ENCODE results near the gene ACSF3.
A peak's percentile ranks its signal among the peaks of the same experiment; 100 is the strongest.

The ACSF3 gene

DNA sequence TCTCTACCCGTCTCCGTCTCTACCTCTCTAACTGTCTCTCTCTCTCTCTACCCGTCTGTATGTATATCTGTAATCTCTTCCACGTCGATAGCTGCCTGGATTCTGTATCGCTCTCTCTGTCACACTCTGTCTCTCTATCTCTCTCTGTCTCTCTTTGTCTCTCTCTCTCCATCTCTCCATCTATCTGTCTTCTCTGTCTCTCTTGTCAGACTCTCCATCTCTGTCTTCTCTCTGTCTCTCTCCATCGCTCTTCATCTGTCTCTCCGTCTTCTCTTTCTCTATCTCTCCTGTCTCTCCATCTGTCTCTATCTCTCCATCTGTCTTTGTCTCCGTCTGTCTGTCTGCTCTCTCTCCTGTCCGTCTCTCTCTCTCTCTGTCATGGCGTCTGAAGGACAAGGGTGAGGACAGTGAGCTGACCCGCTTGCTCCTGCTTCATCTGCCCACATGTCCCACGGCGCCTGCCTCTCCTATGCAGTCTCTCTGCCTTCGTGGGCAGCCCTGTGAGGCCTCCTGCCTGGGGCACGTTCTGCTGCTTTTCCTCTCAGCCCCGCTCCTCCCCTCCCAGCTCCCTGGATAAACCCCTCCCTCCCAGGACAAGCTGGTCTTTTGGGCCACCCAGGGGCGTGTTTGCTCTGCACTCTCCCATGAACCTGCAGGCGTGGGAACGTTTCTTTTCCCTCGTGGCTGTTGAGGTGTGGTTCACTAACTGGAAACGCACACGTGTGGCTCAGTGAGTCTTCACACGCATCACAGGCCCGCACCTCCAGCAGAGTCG is 18.9 kb downstream of the ACSF3 start:
- DNase-seq (ENCODE audit: low read depth), result no peak

DNA sequence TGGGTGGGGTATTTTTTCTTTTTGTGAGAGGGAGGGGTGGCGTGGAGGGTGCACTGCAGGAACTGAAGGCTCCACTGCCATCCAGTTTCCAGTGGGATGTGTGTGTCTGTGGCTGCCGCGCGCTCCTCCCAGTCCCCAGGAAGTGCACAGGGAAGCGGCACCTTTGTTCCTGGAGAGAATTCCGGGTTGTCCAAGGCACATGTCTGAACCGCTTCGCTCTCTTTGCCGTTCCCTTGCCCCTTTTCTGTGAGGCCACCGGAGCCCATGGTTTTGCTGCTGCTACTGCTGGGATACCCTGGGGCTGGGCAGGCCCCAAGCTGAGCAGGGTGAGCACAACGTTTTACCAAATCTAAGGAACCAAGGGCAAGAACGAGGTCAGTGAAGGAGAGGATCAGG is 19.5 kb downstream of the ACSF3 start:
- no peak for DNase-seq (ENCODE audit: low read depth)

DNA sequence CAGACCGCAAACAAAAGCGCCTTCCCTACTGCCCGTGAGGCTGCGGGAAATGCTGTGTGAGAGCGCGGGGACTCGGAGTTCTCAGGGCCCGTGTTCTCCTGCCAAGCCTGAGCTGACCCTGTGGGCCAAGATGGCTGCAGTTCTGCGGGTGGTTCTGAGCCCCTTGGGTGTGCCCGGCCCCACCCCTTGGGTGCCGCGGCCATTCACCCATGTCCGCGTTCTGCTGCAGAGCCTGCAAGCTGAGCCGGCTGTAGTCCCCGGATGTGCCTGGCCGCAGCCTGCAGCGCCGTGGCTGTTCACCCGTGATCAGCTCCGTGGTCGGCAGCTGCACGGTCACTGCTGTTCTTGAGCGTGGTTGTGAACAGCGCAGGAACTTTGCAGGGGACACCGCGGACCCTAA is 20.0 kb downstream of the ACSF3 start:
- no peak for DNase-seq (ENCODE audit: low read depth)

DNA sequence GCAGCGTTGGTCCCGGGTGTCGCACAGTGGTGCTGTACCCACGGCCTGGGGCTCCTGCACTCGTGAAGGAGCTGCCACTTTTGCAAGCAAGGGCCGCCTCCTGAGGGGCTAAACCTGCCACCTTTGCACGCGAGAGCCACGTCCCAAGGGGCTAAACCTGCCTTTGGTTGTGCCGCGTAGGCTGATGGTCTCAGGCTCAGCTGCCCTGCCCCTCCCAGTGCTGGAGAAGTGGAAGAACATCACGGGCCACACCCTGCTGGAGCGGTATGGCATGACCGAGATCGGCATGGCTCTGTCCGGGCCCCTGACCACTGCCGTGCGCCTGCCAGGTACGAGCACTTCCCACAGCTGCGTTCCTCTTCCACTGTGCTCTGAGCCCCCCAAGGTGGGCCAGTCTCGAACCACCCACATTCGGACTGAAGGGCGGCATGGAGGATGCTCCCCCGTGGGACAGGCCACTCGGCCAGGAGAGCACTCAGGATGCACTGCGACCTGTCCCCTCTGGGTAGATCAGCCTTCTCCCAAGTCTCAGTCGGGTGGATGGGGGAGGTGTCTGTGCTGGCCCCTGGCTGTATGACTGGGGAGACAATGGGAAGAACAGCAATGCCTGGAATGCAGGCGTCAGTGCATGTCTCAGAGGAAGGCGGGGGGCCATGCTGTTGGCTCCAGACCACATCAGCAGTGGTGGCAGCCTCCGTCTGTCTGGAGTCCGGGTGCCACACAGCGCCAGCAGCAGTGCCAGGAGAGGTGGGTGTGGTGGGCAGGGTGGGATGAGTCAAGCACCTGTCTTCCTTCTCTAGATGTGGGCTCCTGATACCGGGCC is 20.7 kb downstream of the ACSF3 start:
- DNase-seq (ENCODE audit: low read depth), result no peak

DNA sequence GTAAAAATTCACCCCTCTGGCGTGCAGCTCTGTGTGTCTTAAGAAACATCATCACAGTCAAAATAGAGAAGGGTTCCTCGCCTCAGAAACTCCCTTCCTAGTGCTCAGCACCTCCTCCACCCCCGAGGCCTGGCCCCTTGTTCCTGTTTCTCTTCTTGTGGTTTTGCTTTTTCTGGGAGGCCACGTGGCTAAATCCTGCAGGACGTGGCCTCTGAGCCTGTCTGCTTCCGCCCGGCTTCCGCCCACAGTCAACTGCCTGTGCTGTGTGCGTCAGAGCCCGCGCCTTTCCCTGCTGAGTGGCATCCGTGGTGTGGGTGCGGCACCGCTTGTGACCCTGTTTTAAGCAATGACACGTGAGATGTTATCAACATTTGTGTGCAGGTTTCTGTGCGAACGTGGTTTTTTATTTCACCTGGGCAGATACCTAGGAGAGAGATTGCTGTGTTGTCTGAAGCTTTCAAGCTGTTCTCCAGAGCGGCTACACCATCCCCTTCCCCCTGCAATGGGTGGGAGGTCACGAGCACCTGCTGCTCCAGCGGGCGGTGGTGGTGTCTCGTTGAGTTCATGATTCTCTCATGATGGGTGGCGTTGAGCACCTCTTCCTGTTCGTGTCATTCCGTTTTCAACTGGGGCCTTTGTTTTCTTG is 21.7 kb downstream of the ACSF3 start:
- peak; percentile 55 for DNase-seq (ENCODE audit: low read depth)

DNA sequence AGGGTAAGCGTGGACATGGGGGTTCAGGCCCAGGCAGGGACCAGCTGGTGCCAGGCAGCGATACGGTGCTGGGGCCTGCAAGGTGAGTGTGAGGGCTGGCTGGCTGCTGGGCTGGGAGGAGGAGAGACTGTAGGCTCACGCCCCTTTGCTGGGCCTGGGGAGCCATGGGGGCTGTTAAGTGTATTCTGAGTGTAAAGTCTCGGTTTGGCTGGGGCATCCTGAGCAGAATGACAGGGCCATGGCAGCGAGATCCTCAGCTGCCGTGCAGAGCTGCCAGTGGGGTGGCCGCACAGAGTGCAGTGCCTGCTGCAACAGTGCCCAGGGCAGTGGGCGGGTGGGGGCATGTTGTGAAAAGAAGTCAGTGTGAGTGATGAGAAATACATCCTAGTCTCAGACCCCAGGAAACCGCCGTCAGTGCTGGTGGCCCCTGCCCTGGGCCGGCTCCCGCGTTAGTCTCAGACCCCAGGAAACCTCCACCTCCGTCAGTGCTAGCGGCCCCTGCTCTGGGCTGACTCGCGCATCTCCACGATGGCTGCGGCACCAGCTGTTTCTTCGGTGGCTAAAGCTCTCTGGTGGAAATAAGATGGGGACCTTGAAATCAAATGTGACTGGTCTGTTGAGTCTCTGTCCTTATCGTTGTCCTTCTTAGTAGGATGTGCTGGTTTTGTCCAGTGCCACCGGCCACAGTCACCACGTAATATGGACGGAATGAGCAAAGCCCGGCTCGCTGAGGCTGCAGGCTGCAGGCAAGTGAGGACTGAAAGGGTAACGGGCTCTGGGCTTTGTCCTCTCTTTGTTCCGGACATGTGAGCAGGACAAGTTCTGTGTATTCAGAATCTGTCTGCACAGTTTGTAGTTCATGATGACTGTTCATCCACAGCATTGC is 22.9 kb downstream of the ACSF3 start:
- no peak for DNase-seq (ENCODE audit: low read depth)

DNA sequence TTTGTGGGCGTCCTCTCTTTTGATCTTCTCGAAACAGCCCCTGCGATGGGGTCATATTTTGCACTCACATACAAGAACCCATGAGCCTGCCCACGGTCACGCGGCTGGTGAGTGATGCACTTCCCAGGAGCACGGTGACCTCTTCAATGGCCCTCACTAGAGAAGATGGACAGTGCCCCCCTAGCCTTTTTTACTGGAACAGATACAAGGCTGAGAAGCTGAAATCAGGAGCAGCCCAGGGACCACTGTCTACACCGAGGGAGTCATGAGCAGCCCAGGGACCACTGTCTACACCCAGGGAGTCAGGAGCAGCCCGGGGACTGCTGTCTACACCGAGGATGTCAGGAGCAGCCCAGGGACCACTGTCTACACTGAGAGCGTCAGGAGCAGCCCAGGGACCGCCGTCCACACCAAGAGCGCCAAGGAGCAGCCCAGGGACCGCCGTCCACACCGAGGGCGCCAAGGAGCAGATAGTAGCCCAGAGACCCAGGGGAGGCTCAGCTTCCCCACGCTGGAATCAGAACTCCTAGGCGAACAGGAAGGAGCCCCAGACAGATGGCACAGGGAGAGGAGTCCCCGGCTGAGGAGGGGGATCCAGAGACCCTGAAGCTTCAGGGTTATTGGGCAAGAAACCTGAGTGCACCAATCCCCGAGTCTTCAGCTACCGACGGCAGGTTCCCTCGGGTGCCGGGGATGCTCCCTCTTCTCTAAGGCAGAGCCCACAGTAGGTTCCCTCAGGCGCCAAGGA is 23.7 kb downstream of the ACSF3 start:
- DNase-seq (ENCODE audit: low read depth), result no peak

DNA sequence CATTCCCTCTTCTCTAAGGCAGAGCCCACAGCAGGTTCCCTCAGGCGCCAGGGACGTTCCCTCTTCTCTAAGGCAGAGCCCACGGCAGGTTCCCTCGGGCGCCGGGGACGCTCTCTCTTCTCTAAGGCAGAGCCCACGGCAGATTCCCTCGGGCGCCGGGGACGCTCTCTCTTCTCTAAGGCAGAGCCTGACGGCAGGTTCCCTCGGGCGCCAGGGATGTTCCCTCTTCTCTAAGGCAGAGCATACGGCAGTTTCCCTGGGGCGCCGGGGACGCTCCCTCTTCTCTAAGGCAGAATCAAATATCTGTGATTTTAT is 24.3 kb downstream of the ACSF3 start:
- DNase-seq (ENCODE audit: low read depth), result no peak

DNA sequence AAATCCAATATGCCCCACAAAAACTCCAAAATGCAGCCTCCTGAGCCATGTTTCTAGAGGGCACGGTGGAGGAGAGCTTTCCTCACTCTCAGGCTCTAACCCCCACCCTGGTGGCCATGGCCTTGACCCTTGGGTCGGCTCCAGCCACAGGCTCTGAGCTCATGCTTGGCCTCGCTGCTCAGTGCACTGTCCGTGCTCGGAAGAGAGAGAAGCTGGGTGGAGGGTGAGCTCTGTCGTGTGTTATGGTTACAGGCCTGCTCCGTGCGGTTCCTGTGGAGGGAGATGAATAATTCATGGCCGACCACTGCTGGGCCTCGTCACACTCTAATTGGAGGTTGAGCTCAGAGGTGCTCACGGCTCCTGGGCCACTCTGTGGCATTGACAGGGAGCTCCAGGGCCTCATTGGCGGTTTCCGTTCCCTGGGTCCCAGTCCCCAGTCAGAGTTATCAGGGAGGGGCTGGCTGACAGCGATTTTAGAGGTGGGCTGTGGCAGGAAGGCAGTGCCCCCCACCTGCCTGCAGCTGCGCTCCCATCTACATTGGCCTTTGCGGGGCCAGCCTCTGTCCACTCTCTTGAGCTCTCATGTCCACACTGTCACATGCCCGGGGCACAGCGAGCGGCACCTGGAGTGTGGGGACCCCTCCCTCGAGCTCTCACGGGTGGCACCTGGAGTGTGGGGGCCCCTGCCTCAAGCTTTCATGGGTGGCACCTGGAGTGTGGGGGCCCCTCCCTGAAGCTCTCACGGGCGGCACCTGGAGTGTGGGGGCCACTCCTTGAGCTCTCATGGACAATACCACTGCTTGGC is 24.9 kb downstream of the ACSF3 start:
- no peak for DNase-seq (ENCODE audit: low read depth)

DNA sequence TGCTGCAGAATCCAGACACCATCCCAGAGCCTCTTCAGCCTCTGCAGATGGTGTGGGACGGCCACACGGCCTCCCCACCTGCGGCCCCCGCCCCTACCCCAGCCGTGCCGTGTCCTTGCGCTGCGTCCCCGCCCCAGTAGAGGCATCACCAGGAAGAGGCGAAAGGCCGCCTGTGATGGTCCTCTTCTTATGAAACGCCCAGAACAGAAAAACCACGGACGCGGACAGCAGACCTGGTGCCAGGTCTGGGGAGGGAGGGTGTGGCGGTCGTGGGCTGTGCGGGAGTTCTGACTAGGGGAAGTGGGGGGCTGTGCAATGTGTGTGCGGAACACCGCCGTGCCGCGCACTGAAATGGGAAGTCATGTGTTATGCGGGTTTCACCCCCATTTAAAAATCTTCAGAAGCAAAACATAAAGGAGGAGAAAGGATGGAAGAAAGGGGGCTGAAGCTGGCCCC is 25.5 kb downstream of the ACSF3 start:
- DNase-seq (ENCODE audit: low read depth), result no peak

DNA sequence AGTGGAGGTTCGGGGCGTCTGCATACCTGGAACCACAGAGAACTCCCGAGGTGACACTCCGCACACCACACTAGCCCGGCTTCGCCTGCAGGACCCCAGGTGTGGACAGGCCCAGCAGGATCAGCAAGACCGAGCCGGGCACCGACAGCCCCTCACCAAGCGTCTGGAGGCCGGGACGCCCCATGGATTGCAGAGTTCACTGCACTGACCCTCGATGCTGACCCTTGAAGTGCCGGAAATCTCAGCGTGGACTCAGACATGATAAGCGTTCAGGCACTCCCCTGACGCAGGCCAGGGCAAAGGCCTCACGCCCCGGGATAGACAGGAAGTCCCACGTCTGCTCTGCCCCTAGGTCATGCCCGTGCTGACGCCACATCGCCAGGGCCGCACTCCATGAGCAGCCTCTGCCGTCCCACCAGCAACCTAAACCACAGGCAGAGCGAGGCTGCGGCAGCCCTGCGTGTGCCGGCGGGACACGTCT is 26.0 kb downstream of the ACSF3 start:
- DNase-seq (ENCODE audit: low read depth), result no peak

DNA sequence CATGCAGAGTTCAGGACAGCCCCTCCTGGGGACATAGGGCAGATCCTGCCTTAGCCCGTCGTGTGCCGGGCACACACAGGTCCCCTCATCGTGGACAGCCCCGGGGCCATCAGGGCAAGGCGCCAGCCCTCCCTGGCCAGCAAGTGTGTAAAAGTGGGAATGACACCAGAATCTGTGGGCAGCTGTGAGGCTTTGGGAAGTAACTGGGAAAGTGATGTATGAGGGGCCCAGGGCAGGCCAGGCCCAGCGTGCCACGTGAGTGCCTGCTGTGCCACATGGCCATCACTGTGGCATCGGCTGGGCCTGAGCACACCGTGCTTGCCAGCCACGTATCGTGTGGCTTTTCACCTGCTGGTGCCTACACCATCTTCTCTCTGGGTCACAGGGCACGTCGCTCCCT is 26.6 kb downstream of the ACSF3 start:
- DNase-seq (ENCODE audit: low read depth), result no peak

DNA sequence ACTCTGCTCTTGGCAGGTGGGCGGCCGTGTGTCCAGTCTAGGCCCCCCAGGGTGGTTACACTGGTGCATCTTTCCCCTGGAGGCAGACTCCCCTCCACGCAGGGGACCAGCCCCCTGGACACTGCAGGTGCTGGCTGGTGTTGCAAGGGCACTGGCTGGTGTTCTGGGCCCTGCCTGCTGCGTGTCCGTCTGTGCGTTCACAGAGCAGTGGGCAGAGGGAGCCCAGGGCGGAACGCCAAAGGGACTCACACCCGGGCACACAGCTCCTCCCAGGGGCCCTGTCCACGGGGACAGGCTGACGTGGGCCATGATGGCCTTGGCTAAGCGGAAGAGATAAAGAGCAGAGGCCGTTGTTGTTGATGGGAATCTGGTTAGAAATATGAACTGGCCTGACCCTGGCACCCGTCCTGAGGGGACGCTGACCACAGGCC is 27.3 kb downstream of the ACSF3 start:
- no peak for DNase-seq (ENCODE audit: low read depth)

DNA sequence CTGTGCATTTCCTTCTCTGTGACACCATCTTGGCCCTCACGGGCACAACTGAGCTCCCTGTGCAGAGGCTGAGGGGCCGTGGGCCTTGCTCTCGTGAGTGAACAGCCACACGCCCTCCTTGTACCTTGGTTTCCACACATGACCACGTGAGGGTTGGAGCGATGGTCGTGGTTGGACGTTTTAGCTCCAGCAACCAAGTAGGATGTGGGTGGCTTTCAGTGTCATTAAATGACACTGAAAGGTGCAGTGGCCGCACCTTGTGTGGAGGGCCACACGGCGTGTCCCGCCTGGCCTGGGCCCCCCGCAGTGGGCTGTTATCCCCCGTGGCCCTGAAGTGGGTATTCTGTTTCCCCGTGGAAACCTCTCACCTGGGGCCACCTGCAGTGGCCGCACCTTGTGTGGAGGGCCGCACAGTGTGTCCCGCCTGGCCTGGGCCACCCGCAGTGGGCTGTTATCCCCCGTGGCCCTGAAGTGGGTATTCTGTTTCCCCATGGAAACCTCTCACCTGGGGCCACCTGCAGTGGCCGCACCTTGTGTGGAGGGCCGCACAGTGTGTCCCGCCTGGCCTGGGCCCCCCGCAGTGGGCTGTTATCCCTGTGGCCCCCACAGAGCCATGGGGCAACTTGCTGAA is 28.2 kb downstream of the ACSF3 start:
- DNase-seq (ENCODE audit: low read depth), result no peak

DNA sequence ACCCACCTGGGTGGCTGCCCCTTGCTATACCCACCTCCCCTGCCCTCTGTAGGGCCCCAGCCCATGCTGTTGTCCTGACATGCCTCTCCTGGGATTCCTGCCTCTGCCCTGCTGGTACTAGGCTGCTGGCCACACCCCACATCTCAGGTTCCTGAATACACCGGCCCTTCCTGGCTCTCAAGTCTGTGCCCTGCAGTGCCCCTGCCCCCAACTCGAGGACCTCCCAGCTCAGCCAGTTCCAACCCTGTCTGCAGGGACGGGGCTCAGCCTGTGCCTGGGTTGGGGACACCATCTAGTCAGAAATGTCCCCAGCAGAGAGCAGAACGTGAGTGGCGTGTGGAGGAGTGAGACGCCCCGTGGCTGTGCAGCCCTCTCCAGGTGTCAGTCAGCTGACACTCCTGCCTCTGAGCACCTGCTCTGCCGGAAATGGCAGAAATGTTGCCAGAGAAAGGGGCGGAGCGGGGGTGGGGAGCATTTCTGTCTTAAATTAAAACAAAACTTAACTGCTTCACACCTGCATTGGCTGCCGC is 28.7 kb downstream of the ACSF3 start:
- DNase-seq (ENCODE audit: low read depth), result no peak

DNA sequence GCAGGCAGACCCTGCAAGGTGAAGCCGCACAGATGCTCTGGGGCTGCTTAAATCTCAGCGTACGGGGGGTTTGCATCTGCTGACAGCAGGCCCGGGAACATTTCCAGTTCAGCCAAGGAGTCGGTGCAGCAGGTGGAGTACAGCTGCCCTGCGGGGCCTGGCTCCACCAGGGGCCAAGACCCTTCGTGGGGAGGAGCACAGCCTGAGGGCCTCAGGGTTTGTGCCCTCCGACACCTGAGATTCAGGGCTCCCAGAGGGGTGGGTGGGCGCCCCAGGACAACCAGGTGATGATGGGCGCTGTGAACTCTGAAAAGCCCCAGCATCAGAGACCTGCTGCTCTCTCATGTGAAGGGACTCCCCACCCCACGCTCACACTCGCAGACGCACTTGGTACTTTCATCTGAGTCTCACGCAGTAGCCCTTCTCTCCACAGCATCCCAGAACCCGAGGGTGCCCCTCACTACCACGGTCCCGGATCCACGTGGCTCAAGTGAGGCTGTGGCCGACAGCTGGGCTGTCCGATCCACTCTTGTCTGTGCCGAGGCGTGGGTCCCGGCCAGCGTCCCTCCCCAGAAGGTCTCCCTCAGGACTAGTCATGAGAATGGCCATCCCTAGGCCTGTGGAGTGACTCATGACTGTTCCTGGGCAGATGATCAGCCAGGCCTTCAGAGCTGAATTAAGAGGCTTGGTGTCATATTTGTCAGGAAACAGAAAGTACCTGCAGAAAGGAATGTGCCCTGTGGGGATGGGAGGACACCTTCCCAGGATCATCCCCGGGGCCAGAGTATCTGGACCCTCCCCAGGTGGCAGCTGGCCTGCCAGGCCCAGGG is 29.6 kb downstream of the ACSF3 start:
- DNase-seq (ENCODE audit: low read depth), result no peak

DNA sequence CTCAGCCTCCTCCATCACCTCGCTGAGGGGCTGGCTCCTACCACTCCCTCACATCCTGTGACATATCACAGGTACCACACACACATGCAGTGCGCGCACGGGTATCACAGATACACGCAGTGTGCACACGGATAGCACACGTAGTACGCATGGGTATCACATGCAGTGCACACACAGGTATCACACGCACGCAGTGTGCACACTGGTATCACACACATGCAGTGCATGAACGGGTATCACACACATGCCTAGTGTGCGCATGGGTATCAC is 30.1 kb downstream of the ACSF3 start:
- DNase-seq (ENCODE audit: low read depth), result no peak

DNA sequence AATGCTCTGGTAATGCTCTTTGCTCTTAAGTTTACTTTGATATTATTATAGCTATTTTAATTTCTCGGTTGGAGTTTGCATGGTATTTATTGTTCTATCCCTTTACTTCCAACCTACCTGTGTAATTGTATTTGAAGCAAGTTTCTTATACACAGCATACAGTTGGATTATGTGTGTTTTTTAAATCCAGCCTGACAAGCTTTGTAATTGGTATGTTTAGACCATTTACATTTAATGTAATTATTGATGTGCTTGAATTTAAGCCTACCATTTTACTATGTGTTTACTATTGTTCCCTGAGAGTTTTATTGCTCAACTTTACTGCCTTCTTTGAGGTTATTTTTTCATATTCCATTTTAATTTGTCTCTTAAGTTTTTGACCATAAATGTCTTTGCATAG is 35.7 kb downstream of the ACSF3 start:
- no peak for DNase-seq (ENCODE audit: low read depth)

DNA sequence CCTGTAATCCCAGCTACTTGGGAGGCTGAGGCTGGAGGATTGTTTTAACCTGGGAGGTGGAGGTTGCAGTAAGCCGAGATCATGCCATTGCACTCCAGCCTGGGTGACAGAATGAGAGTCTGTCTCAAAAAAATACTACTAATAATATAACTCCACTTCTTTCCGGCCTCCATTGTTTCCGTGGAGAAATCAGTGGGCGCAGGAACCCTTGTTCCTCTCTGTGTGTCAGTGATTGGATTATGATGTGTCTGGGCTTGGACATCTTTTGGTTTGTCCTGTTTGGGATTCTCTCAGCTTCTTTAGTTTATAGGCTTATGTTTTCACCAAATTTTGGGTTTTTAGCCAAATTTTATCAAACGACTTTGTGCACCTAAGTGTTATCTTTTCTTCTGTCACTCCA is 36.8 kb downstream of the ACSF3 start:
- no peak for DNase-seq (ENCODE audit: low read depth)

Measured in stimulated activated CD8-positive, alpha-beta memory T cell treated with anti-CD3 and anti-CD28 coated beads, Interleukin-15, amount 100 ng/mL, for 24 hours (primary cell).